Endothelial cell (in vitro differentiated cells): ENCODE results near the gene UGGT2. TPM values are rescaled to one million over a fixed set of nuclear protein-coding genes. Genes with fewer than 3 reads are reported as not detected.
A peak's percentile ranks its signal among the peaks of the same experiment; 100 is the strongest.
"Not testable (repeated sequence)": the region's sequence is repeated elsewhere in the genome, so short reads cannot be mapped to it uniquely, and the experiment has no call there.

Experiments used
- DNase-seq: peaks from one replicate; pipeline ENCODE4 v3.0.0; 2021; ENCODE audit warnings: low spot score
- H3K27ac Mint-ChIP-seq: one replicate; pipeline ENCODE4 v1.8.0; 2021; ENCODE audit warnings: mixed read lengths, inconsistent platforms; ENCODE audit not compliant: unreplicated experiment
- H3K27me3 Mint-ChIP-seq: one replicate; pipeline ENCODE4 v1.8.0; 2021; ENCODE audit warnings: mild to moderate bottlenecking, moderate library complexity, mixed read lengths, inconsistent platforms; ENCODE audit not compliant: unreplicated experiment
- H3K36me3 Mint-ChIP-seq: one replicate; pipeline ENCODE4 v1.8.0; 2021; ENCODE audit warnings: mild to moderate bottlenecking, low read depth, mixed read lengths, inconsistent platforms; ENCODE audit not compliant: unreplicated experiment
- H3K4me1 Mint-ChIP-seq: one replicate; pipeline ENCODE4 v1.8.0; 2021; ENCODE audit warnings: mild to moderate bottlenecking, mixed read lengths, inconsistent platforms; ENCODE audit not compliant: unreplicated experiment
- H3K4me3 Mint-ChIP-seq: one replicate; pipeline ENCODE4 v1.8.0; 2021; ENCODE audit warnings: mild to moderate bottlenecking, mixed read lengths, inconsistent platforms; ENCODE audit not compliant: unreplicated experiment
- H3K9me3 Mint-ChIP-seq: one replicate; pipeline ENCODE4 v1.8.0; 2021; ENCODE audit warnings: mixed read lengths, inconsistent platforms; ENCODE audit not compliant: unreplicated experiment
- CTCF ChIP-seq: fragments of 200-600 bp; sonication (generic); IDR thresholded peaks from one replicate; pipeline ENCODE4 v1.5.0; 2021; ENCODE audit warnings: antibody characterized with exemption; ENCODE audit not compliant: unreplicated experiment
- total RNA-seq: library from RNA; stranded (reverse); fragmentation: NEBNext Ultra II Directional; extraction: Animal tissue kit (Norgen Biotek cat#: 25700); gene quantifications from one replicate; pipeline ENCODE4 v1.2.1, GENCODE V29; 2021; ENCODE audit not compliant: unreplicated experiment

Gene UGGT2
- total RNA-seq, 1 donor from 2014 or later, result 23.7 TPM

GRCh38 chr13:95931300-95932025 lies 121.7 kb downstream of the UGGT2 start:
- no peak for DNase-seq
- Mint-ChIP-seq H3K27me3 (no peaks in the 10 kb centered on the region), H3K4me1 (no peaks in the 10 kb centered on the region), H3K9me3 (peaks cover 10% of the 10 kb centered on the region), H3K36me3 (peaks cover 72% of the 10 kb centered on the region), H3K4me3 (peak overlapping the region; percentile 3), H3K27ac (no peak overlapping the region)
- no peak for TF ChIP-seq CTCF

DNA sequence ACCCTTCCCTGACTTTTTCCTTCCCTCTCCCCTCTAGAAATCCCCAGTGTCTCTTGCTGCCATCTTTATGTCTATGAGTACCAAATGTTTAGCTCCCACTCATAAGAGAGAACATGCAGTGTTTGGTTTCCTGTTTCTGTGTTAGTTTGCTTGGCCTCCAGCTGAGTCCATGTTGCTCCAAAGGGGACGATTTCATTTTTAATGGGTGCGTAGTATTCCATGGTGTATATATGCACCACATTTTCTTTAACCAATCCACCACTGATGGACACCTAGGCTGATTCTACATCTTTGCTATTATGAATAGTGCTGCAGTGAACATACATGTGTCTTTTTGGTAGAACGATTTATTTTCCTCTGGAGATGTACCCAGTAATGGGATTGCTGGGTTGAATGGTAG lies 123.8 kb downstream of the UGGT2 start:
- TF ChIP-seq CTCF, result no peak
- H3K4me3 Mint-ChIP-seq, result peak overlapping the region; percentile 52
- no peaks in the 10 kb centered on the region for H3K4me1 Mint-ChIP-seq
- peaks cover 10% of the 10 kb centered on the region for H3K9me3 Mint-ChIP-seq
- no peak for DNase-seq
- H3K27ac Mint-ChIP-seq, result no peak overlapping the region
- H3K27me3 Mint-ChIP-seq, result no peaks in the 10 kb centered on the region
- H3K36me3 Mint-ChIP-seq, result peaks cover 53% of the 10 kb centered on the region

GRCh38 chr13:95928367-95928906 lies 124.8 kb downstream of the UGGT2 start:
- not testable (repeated sequence) for H3K27ac Mint-ChIP-seq, H3K4me1 Mint-ChIP-seq, H3K4me3 Mint-ChIP-seq, H3K27me3 Mint-ChIP-seq, DNase-seq, H3K9me3 Mint-ChIP-seq
- H3K36me3 Mint-ChIP-seq, result peaks cover 44% of the 10 kb centered on the region

GRCh38 chr13:95926231-95926630 lies 127.0 kb downstream of the UGGT2 start:
- no peak for DNase-seq
- no peaks in the 10 kb centered on the region for H3K4me1 Mint-ChIP-seq
- no peak for TF ChIP-seq CTCF
- no peak overlapping the region for H3K27ac Mint-ChIP-seq
- H3K36me3 Mint-ChIP-seq, result peaks cover 28% of the 10 kb centered on the region
- H3K4me3 Mint-ChIP-seq, result no peak overlapping the region
- H3K9me3 Mint-ChIP-seq, result peaks cover 10% of the 10 kb centered on the region
- no peaks in the 10 kb centered on the region for H3K27me3 Mint-ChIP-seq

- Mint-ChIP-seq H3K27me3 (no peaks in the 10 kb centered on the region), H3K4me1 (no peaks in the 10 kb centered on the region), H3K4me3 (no peak overlapping the region), H3K36me3 (peaks cover 12% of the 10 kb centered on the region), H3K27ac (no peak overlapping the region), H3K9me3 (peaks cover 3% of the 10 kb centered on the region)
- DNase-seq, result no peak
- no peak for TF ChIP-seq CTCF
Measured at GRCh38 chr13:95924389-95924994, 128.7 kb downstream of the UGGT2 start.
